Epithelial cell of esophagus (primary cell): Measurements from ENCODE around the gene SLC16A9.

Experiments used
- DNase-seq: peaks from one replicate; pipeline ENCODE4 v3.0.0; 2010; ENCODE audit warnings: low read depth
- H3K4me3 ChIP-seq: 2 replicates; pipeline ENCODE4 v1.5.1; 2011; ENCODE audit warnings: mild to moderate bottlenecking, low read length, control low read depth
- CTCF ChIP-seq: IDR thresholded peaks from 2 replicates; pipeline ENCODE4 v1.5.1; 2011; ENCODE audit warnings: low read depth, mild to moderate bottlenecking, low read length, control low read depth, inconsistent platforms; ENCODE audit not compliant: insufficient read depth; ENCODE audit errors: missing control alignments

Gene SLC16A9

DNA sequence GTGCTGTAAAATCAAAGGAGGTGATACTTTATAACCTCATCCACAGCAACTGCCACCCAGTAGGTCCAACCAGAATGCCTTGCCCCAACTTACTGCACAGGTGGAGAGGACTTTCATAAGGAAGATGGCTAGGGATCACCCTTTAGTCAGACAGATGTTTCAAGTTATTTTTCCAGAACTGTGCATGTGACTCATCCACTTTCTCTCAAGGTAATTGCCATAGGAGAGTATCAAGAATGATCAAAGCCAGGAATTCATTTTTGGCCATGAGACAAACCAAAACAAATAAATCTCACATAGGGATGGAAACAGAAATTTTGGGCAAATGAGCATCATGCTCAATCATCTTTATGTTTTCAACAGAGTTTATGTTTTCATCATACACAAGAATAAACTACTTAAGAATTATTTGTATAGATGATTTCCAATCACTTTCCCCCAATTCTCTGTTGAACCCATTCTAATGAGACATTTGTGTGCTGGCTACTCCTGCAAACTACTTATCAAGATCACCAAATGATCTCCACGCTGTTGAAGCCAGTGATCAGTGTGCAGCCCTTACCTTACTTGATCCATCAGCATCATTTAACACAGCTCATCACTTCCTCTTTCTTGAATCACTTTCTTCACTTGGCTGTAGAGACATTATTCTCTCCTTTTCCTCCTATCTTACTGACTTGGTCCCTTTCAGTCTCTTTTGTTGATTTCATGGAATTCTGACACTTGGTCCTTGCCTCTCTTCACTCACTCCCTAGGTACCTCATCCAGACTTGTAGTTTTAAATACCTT, 74.0 kb downstream of the SLC16A9 start:
- DNase-seq = peak; percentile 37
- no peak for TF ChIP-seq CTCF
- no peak overlapping the region for H3K4me3 ChIP-seq

DNA sequence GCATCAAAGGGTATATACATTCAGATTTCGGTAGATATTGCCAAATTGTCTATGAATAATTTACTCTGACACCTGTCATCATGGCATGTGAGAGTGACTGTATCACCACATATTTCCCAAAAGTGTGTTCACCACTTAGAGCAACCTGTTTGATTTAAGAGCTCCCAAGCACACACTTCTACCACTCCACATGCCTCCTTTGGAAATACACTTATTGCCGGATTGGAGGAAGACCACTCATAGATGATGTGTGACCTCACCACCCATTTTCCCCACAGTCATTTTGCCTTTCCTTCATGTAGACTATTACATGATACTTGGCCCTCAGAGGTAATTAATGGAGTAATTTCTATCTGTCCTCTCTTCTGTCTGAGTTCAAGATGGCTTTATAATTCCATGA, 75.5 kb downstream of the SLC16A9 start:
- H3K4me3 ChIP-seq = no peak overlapping the region
- no peak for DNase-seq
- no peak for TF ChIP-seq CTCF

GRCh38 chr10:59633063-59633462, 76.6 kb downstream of the SLC16A9 start:
- no peak overlapping the region for H3K4me3 ChIP-seq
- TF ChIP-seq CTCF = no peak
- DNase-seq = no peak

DNA sequence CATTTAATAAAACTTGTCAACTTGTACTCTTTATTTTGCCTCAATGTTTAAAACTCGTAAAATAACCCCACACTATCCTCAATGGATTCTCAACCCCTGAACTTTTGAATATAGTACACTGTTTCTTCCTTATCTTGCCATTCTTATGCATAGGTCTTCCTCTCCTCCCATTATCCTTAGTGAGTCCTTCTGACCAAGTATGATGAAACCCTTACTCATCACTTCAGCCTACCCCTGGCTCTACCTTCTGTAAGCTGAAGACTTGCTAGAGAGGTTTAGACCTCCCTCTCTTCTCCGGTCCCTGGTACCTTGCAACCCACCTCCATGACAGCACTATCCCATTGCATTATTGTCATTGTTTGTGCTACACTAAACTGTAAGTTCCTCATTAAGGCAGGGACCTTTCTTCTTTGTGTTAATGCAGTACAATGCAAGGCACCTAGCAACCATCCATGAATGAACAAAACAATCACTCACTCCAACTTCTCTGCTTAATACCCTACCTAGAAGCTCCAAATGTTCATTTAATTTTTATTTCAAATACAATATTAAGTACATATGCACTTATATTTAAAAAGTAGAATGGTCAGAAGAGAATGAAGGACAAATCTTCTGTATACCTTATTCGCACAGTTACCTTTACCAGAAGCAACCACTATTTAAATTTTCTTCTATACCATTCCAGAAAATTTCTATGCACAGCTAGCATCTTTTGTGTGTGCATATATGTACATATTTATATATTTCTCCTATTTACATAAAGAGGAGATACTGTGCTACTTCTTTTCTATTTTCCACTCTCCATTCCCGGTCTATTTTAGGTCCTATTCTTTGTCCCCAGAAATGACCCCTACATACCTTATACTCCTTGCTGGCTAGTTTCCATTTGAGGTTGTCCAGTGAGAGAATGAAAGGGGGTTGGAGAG, 77.5 kb downstream of the SLC16A9 start:
- no peak overlapping the region for H3K4me3 ChIP-seq
- peak; percentile 50 for DNase-seq
- TF ChIP-seq CTCF = no peak

GRCh38 chr10:59631237-59631636, 78.4 kb downstream of the SLC16A9 start:
- no peak for DNase-seq
- no peak for TF ChIP-seq CTCF
- no peak overlapping the region for H3K4me3 ChIP-seq

DNA sequence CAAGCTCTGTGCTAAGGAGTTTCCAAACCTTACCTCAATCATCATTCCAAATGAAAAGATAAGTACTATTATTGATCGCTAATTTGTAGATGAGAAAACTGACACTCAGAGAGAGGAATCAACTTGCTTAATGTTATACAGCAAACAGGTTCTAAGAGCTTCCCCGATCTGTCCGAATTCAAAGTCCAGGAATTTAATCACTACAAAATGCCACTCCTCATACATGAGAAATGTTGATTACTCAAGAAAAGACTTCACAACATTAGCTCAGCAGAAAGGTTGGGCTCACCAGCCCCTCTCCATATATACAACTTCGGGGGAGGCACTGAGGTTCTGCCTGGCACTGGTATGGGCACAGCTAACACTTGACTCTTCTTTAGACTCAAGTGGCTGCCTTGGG, 80.7 kb downstream of the SLC16A9 start:
- no peak overlapping the region for H3K4me3 ChIP-seq
- no peak for TF ChIP-seq CTCF
- no peak for DNase-seq
